HG03103 (cell line): Measurements from ENCODE around the gene NFS1.
"Not testable (repeated sequence)": the region's sequence is repeated elsewhere in the genome, so short reads cannot be mapped to it uniquely, and the experiment has no call there.

Source experiments
- ATAC-seq: cut with Tn5 transposase; IDR thresholded peaks from one replicate; pipeline ENCODE4 v1.9.1; 2021; ENCODE audit warnings: low read depth; ENCODE audit not compliant: unreplicated experiment

NFS1 gene

DNA sequence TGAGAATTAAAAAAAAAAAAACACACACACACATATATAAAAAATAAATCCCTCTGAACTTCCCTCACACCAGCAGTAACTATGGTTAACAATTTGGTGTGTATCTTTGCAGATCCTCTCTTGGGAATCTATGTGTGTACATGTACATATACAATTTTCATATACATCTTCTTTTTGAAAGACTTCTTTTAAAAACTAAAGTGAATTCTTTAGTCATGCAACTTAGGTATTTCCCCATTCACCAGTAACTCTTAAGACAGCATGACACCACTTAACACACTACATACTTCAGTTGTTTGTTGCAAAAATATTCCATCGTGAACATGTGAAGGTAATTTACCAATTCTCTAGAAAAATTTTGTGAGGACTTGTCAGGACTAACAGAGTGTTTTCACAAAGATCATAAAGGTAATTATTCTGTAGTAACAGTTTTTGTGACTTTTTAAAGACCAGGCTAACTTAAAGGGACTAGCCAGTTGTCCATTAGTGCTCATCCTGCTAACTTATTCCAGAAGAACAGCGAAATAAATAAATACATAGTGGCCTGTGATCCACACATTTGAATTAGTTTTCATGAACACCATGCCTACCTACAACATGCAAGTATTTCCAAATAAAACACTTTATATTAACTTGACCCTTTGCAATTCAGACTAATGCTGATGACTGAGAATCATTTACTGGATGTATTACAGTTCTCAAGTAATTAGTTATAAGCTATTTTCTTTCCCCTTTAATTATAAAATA, 30.9 kb upstream of the NFS1 start:
- ATAC-seq, result no peak

DNA sequence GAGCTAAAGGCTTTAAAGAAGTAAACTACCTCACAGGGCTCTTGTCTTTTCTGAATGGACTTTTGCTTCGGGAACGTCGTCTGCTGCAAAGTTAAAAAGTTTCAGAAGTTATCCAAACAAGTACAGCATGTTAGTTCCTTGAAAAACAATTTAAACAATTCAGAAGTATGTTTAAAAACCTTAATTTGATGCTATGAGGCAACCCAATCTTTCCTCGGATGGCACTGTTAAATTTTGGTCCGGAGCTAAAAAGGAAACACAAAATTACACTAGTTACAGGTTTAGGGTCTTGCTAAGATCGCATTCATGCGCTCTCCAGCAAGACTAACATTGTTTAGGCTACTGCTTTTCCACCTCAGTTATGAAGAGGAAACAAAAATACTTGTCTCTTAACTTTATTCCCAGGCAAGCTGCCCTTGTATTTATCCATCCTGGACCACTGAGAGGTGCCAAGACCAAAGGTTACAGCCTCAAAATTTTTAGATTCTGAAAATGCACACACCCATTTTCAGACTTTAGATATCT, 30.2 kb upstream of the NFS1 start:
- no peak for ATAC-seq

DNA sequence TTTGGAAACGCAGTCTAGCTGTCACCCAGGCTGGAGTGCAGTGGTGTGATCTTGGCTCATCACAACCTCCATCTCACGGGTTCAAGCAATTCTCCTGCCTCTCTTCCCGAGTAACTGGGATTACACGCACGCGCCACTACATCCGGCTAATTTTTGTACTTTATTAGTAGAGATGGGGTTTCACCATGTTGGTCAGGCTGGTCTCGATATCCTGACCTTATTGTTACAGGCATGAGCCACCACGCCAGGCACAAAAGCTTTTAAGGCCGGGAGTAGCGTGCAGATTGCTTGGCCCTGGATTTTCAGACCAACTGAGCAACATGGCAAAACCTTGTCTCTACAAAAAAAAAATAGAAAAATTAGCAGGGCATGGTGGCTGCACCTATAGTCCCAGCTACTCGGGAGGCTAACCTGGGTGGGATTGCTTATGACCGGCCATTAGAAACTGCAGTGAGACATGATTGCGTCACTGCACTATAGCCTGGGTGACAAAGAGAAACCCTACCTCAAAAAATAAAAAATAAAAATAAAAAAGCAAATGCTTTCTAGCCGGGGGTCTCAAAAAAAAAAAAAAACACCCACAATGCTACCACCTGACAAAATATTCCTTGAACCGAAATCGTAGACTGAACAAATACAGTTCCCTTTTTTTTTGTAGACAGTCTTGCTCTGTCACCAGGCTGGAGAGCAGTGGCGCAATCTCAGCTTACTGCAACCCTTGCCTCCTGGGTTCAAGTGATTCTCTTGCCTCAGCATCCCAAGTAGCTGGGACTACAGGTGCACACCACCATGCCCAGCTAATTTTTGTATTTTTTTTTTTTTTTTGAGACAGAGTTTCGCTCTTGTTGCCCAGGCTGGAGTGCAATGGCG, 27.9 kb upstream of the NFS1 start:
- ATAC-seq, result no peak

DNA sequence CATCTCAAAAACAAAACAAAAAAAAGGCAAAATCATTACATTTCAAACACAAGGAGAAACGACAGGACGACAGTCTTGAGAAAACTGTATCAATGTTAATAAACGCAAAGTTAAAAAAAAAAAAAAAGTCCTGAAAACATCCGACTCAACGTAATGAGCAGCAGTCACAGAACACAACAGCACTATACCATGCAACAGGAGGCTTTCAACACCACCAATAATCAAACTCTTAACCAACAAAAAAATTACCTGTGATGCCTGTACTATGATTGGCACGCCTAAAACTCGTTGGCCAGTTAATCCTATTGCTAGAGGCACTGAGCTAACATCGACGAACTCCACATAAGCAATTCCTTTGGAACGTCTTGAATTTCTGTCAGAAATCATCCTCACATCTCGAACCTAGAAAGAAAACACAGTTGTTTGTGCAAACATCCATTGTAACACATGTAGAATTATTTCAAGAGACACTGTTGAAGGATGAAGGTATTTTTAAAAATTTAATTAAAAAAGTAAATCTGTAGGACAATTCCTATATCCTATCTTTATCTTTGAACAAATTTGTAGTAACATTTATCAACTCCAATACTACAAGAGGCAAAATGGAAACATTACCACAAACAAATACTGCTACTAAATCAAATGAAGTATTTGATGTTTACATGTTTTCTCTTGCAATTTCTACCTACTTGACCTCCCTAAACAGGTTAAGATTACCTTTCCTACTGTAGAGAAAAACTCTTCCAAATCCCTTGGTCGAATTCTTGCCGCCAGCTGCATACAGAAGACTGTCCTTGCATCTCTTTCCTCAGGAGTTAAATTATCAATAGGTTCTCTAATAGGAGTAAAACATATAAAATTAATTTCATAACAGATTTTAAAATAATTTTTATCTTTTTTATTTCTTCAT, 25.4 kb upstream of the NFS1 start:
- ATAC-seq, result no peak

DNA sequence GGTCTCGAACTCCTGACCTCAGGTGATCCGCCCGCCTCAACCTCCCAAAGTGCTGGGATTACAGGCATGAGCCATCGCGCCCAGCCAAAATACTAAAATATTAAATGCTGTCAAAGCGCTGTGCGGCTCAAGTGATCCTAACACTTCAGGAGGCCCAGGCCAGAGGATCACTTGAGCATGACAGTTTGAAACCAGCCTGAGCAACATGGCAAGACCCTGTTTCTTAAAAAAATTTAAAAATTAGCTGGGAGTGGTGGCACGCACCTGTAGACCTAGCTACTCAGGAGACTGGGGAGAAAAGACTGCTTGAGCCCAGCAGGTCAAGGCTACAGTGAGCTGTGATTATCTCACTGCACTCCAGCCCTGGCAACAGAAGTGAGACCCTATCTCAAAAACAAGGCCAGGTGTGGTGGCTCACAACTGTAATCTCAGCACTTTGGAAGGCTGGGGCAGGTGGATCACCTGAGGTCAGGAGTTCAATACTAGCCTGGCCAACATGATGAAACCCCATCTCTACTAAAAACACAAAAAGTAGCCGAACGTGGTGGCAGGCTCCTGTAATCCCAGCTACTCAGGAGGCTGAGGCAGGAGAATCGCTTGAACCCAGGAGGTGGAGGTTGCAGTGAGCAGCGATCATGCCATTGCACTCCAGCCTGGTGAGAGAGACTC, 24.6 kb upstream of the NFS1 start:
- ATAC-seq, result not testable (repeated sequence)

DNA sequence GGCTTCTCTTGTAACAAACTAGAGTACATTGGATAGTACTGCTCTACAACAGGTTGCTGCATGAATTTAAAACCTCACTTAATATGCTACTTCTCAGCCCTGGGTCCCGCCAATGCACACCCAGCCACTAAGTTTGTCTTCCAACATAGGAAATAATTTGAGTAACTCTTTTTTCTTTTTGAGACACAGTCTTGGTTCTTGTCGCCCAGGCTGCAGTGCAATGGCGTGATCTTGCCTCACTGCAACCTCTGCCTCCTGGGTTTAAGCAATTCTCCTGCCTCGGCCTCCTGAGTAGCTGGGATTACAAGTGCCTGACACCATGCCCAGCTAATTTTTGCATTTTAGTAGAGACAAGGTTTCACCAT, 24.1 kb upstream of the NFS1 start:
- ATAC-seq, result not testable (repeated sequence)

DNA sequence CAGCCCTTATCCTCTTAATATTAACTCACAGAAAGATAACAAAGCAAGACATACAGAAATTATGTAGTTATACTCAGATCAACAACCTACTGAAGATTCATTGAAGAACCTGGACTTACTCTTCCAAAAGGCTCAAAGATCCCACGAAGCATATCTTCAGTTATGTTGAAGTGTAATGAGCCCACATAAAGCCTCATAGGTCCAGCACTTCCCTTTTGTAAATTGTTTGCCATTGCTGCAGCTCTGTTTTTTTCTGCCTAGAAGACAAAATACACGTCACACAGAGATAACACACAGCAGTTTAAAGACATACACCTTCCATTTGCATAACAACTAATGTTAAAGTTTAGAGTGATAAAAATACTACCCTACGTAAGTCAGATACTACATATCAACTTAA, 22.5 kb upstream of the NFS1 start:
- no peak for ATAC-seq

DNA sequence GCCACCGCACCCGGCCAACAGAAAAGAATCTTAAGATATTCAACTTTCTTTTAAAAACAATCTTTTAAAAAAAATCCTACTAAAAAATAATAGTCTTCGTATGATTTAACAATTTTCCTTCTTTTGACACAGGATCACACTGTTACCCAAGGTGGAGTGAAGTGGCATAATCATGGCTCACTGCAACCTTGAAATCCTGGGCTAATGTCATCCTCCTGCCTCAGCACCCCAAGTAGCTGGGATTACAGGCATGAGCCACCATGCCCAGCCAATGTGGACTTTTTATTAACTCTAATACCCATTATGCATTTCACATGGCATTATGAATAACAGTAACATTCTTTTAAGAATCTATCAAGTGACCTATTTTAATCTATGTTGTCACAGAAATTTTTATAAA, 22.1 kb upstream of the NFS1 start:
- no peak for ATAC-seq

DNA sequence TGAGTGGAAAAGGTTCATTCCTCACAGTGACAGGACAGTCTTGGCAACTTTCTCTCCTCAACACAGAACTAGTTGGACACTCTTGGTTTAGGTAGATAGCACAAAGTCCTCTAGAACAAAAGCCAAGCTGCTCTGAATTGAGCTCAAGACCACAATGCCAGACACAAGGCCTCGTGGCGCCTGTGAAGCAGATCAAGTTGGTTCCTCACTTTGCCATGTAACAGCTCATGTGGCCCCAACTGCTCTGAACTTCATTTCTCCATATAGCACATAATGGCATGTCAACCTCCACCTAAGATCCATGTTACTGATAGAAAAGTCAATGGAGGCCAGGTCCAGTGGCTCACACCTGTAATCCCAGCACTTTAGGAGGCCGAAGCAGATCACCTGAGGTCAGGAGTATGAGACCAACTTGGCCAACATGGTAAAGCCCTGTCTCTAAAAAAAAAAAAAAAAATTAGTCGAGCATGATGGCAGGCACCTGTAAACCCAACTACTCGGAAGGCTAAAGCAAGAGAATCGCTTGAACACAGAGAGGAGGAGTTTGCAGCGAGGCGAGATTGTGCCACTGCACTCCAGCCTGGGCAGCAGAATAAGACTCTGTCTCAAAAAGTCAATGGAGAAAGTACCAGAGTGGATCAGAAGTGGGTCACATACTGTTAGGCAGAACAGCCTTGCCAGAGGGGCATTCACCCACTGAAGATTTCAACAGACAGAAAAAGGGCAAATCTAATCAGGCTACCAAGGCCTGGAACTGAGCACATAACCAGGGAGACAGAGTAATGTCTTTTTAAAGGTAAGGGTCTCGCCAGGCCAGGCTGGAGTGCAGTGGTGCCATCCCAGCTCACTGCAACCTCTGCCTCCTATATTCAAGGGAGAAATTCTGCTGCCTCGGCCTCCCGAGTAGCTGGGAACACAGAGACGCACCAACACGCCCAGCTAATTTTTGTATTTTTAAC, 21.3 kb upstream of the NFS1 start:
- ATAC-seq, result no peak

DNA sequence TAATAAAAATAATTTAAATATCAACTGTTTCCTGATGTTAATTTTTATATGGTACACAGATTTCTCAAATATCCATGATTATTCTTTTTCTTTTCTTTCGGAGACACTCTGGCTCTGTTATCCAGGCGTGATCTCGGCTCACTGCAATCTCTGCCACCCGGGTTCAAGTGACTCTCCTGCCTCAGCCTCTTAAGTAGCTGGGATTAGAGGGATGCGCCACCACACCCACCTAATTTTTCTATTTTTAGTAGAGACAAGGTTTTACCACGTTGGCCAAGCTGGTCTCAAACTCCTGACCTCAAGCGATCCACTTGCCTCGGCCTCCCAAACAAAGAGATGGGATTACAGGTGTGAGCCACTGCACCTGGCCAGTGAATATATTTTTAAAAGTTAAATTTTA, 20.6 kb upstream of the NFS1 start:
- no peak for ATAC-seq

DNA sequence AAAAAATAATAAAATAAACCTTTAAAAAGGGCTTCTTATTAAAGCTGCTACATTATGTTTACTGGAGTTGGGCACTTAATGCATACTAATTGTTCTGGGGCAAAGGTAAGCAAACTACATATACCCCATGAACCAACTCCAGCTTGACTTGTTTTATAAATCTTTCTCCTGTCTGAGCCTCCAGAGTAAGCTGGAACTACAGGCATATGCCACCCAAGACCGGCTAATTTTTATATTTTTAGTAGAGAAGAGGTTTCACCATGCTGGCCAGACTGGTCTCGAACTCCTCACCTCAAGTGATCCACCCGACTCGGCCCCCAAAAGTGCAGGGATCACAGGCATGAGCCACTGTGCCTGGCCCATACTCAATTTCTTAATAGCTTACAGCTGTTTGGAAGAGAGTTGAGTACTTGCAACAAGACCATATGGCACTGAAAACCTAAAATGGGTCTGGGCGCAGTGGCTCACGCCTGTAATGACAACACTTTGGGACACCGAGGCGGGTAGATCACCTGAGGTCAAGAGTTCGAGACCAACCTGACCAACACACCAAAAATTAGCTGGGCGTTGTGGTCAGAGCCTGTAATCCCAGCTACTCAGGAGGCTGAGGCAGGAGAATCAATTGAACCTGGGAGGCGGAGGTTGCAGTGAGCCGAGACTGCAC, 20.0 kb upstream of the NFS1 start:
- ATAC-seq, result no peak

DNA sequence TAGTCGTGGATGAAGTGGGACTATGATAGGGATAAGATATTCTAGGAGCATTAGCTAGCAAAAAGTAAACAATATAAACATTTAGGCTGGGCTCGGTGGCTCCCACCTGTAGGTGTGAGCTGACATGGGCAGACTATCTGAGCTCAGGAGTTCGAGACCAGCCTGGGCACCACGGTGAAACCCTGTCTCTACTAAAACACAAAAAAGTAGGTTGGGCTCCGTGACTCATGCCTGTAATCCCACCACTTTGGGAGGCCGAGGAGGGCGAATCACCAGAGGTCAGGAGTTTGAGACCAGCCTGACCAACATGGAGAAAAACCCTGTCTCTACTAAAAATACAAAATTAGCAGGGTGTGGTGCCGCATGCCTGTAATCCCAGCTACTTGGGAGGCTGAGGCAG, 19.2 kb upstream of the NFS1 start:
- ATAC-seq, result not testable (repeated sequence)

DNA sequence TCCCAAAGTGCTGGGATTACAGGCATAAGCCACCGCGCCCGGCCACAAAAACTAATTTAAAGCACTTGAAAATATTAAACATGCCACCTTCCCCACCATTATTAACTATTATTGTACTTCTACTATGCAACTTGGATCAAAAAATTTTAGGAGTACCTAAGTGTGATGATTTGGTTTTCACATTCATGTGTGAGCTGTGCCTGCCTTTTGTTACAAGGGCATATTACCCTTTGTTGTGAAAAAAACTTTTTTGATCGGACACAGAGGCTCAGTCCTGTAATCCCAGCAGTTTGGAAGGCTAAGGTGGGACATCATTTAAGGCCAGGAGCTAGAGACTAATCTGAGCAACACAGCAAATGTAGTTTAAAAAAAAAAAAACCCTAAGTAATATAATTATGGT, 17.2 kb upstream of the NFS1 start:
- no peak for ATAC-seq

DNA sequence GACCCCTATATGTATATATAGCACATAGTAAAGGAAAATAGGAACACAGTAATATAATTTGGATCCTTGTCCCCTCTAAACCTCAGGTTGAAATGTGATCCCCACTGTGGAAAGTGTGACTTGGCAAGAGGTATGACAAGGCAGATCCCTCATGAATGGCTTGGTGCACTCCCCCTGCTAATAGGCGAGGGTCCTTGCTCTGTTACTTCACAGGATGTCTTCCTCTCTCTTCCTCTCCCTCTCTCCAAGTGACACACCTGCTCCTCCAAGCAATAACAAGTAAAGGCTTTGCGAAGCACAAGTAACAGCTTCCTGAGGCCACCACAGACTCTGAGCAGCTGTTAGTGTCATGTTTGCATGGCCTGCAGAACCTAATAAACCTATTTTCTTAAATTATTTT, 16.5 kb upstream of the NFS1 start:
- no peak for ATAC-seq

DNA sequence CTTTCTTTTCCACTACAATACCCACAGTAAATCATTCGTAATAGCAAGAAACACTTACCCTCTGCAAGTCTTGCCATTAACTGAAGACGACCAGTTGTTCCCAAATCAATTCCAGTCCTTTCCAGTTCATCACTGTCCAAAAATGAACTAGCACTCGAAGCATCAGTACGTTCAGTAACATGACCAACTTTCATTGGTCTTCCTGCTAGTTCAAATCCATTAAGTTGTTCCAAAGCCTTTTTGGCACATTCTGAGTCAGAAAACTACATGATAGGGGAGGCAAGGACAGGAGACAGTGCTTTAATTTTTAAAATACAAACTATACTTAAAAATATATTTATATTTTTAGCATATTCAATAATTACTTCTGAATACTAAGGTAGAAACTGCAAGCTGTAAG, 15.0 kb upstream of the NFS1 start:
- no peak for ATAC-seq

DNA sequence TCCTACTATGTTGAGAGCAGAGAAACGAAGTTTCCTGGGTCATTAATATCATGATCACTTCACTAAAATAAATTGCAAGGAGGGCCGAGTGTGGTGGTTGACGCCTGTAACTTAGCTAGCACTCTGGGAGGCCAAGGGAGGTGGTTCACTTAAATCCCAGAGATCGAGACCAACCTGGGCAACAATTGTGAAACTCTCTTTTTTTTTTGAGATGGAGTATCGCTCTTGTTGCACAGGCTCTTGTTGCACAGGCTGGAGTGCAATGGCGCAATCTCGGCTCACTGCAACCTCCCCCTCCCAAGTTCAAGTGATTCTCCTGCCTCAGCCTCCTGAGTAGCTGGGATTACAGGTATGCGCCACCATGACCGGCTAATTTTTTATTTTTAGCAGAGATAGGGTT, 14.0 kb upstream of the NFS1 start:
- ATAC-seq, result not testable (repeated sequence)

DNA sequence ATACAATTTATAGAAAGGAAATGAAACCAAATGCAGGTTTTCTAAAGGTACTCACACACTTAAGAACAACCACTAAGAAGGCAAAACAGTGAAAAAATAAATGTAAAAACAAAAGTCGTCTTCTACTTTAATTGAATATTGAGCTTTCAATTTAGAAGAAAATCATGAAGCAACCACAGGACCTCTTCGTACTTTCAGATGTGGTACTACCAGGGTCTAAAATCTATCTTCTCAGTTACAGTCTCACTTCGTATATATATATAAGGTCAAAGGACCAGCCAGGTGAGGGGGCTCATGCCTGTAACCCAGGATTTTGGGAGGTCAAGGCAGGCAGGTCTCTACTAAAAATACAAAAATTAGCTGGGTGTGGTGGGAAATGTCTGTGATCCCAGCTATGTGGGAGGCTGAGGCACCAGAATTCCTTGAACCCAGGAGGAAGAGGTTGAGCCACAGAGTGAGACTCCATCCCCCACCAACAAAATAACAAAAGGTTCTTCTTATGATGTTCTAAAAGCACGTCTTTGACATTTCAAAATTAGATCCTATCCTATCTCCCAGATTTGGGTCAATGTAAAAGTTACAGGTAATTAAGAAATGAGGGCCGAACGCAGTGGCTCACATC, 12.5 kb upstream of the NFS1 start:
- no peak for ATAC-seq

DNA sequence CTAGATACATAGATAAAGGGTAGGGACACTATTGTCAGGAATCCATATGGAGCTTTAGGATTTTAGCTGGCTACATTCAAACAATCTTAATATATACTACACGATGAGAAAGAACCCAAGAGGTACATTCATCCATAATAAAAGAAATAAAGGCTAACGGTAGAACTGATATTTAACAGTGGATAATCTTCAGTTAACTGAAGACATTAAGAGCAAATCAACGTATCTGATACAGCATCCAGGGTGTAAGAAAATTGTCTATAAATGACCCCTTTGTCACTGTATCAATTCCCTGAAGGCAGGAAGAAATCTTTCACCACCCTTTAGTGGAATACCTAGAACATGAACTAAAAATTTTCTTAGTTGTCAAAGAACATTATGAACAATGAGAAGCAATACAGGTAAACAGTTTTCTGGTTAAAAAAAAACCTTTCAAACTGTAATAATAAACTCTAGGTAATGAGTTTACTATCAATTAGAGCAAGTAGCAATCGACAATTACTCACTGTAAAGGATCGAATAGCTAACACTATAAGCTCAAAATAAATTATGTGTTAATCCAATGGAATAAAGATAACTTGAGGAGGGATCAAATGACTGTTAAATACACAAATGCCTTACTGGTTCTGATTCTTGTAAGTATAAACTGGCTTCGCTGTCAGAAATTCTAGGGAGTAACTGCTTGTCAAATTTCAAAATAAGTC, 11.9 kb upstream of the NFS1 start:
- no peak for ATAC-seq
